ENCODE data around the gene ADAMTS4. TPM values are rescaled to one million over a fixed set of nuclear protein-coding genes. Genes with fewer than 3 reads are reported as not detected.

ADAMTS4 gene
- total and polyA plus RNA-seq, 2 of the 4 experiments (the other 2 are of a cell fraction): 0.39 to 0.72 TPM

DNA sequence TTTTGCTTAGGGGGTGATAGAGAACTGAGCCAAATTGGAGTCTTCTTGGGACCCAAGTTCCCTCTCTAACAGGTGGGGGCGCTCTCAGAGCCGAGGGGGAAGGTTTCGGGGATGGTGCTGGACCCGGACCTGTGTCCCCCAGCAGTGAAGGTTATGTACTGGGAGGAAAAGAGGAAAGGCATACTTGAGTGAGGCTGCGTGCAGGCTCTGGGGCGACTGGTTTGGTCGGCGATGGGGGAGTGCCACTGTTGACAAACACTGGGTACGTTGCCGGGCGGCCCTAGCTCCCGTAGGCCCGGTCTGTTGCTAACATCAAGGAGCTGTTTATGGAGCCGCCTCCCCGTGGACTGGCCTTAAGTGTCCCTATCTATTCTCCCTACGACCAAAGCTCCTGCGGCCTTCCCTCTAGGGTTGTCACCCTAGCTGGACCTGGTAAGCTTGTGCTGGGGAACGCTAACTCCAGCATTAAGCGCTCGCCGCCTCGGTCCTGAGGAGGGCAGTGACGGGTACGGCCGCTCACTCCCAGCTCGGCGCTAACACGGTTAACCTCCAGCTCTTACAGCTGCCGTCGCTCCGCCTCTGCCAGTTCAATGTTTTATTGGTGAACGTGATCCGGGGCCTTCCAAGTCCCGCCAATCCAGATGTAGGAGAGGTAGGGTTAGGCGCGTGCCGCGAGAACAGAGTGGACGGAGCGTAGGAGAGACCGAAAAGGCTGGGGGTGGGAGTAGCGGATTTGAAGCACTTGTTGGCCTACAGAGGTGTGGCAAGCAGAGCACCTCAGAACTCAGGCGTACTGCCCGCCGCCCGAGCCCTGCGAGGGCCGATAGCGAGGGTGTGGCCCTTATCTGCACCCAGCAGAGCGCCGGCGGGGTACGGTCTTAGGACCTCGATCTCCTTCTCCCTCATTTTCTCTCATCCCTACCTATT lies 32.8 kb downstream of the ADAMTS4 start, which contains the start of gene PPOX:
Gene PPOX (plus strand): TSS at position 685 of the 927 bp plus-strand sequence. CDS start 422 bp downstream, outside the sequence.
- Histone ChIP-seq H4K8ac (ENCODE audit: low read depth in 2 of 2, low read length in 2 of 2) (peak within 1 kb of the TSS; percentile 24 to 88; a peak in 3 of 4 replicates), H3K9me3 (ENCODE audit: control insufficient read depth, insufficient read depth, low read length) (no peaks in the 10 kb centered on the region), H3K9me1 (ENCODE audit: insufficient read depth, low read length) (peaks cover 6% of the 10 kb centered on the region; the same call in 1 of the 2 replicates), H3K4me1 (ENCODE audit: control insufficient read depth, insufficient read depth, low read length) (peaks cover 2% of the 10 kb centered on the region; the same call in 1 of the 2 replicates), H3K79me1 (ENCODE audit: low read depth in 1 of 2, low read length in 2 of 2) (peaks cover 9 to 19% of the 10 kb centered on the region in 2 experiments; a peak in 3 of 4 replicates), H4K5ac (ENCODE audit: low read depth, low read length) (peak within 1 kb of the TSS; percentile 23), H3K9ac (ENCODE audit: low read depth, low read length) (peak within 1 kb of the TSS; percentile 72), H3K27ac (ENCODE audit: insufficient read depth, low read length) (peak within 1 kb of the TSS; percentile 52), H4K20me1 (ENCODE audit: insufficient read depth, low read length) (no peaks in the 10 kb centered on the region), H3K4ac (ENCODE audit: low read depth, low read length) (peak within 1 kb of the TSS; percentile 55), H3K36me3 (ENCODE audit: control insufficient read depth, insufficient read depth, low read length) (peaks cover 35% of the 10 kb centered on the region), H2BK20ac (ENCODE audit: low read depth, low read length) (no peak within 1 kb of the TSS), H3K56ac (ENCODE audit: extremely low read depth, insufficient read depth, low read length) (peak within 1 kb of the TSS; percentile 63), H2AK5ac (ENCODE audit: low read depth, low read length) (peak within 1 kb of the TSS; percentile 51; the same call in 1 of the 2 replicates), H3K18ac (ENCODE audit: low read depth, low read length) (no peak within 1 kb of the TSS), H2BK120ac (ENCODE audit: low read depth, low read length) (no peak within 1 kb of the TSS), H2AK9ac (replicated peaks; ENCODE audit: low read depth, low read length, poor library complexity) (peak within 1 kb of the TSS; percentile 86), H2AFZ (replicated peaks; ENCODE audit: low read length, poor library complexity) (peak within 1 kb of the TSS; percentile 95), H3K27me3 (ENCODE audit: control insufficient read depth, insufficient read depth, low read length) (no peaks in the 10 kb centered on the region), H3K14ac (replicated peaks; ENCODE audit: low read depth, low read length) (peak within 1 kb of the TSS; percentile 68), H3K23ac (ENCODE audit: low read depth, low read length) (no peak within 1 kb of the TSS), H3K4me2 (ENCODE audit: low read depth, low read length) (peak within 1 kb of the TSS; percentile 89), H2BK5ac (ENCODE audit: low read depth, low read length, poor library complexity, severe bottlenecking) (peak within 1 kb of the TSS; percentile 36), H2BK15ac (ENCODE audit: low read depth, low read length) (no peak within 1 kb of the TSS), H4K91ac (ENCODE audit: insufficient read depth, low read depth, low read length) (no peak within 1 kb of the TSS), H3K4me3 (ENCODE audit: insufficient read depth, low read depth, low read length) (peak within 1 kb of the TSS; percentile 72)
- peak; percentile 96 for ATAC-seq (ENCODE audit: low read depth)
- BruUV-seq (replicated peaks): no TSS peak
- 0% methylated on average over 5 of the region's 54 CpGs; no CpG with 5 or more reads in 1 of the 2 experiments for WGBS, 2 experiments (ENCODE audit: extremely low coverage in 2 of 2, insufficient read length in 1 of 2)
- dilution Hi-C loops (cut with HindIII; ENCODE audit: low sequenced_read_pairs, unreplicated experiment): no loop called here
- in situ Hi-C loops (cut with MboI; ENCODE audit: low sequenced_read_pairs): no loop called here
- intact Hi-C loops (cut with micrococcal nuclease): no loop called here
- POLR2A ChIA-PET (ENCODE audit: unreplicated experiment): no interaction called here
- no peak for TF ChIP-seq RCOR1 (IDR thresholded peaks at IDR 0.05; ENCODE audit: insufficient replicate concordance, low read length)
- peak; percentile 8; the same call in 1 of the 2 replicates for TF ChIP-seq RAD21 (IDR thresholded peaks at IDR 0.05; ENCODE audit: low read length)
- TF ChIP-seq SMC3 (IDR thresholded peaks at IDR 0.05; ENCODE audit: low read depth, low read length): peak; percentile 10; the same call in 1 of the 2 replicates
- peak; percentile 82 for TF ChIP-seq BHLHE40 (IDR thresholded peaks at IDR 0.05; ENCODE audit: low read depth, low read length)
- TF ChIP-seq CHD1 (IDR thresholded peaks at IDR 0.05; ENCODE audit: low read depth, low read length): no peak
- TF ChIP-seq, protein P1, sequence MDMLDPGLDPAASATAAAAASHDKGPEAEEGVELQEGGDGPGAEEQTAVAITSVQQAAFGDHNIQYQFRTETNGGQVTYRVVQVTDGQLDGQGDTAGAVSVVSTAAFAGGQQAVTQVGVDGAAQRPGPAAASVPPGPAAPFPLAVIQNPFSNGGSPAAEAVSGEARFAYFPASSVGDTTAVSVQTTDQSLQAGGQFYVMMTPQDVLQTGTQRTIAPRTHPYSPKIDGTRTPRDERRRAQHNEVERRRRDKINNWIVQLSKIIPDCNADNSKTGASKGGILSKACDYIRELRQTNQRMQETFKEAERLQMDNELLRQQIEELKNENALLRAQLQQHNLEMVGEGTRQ (IDR thresholded peaks at IDR 0.05; ENCODE audit: low read depth, low read length): peak; percentile 79
- peak; percentile 94 for TF ChIP-seq POLR2A (IDR thresholded peaks at IDR 0.05; ENCODE audit: low read depth, low read length)
- TF ChIP-seq, protein P2, sequence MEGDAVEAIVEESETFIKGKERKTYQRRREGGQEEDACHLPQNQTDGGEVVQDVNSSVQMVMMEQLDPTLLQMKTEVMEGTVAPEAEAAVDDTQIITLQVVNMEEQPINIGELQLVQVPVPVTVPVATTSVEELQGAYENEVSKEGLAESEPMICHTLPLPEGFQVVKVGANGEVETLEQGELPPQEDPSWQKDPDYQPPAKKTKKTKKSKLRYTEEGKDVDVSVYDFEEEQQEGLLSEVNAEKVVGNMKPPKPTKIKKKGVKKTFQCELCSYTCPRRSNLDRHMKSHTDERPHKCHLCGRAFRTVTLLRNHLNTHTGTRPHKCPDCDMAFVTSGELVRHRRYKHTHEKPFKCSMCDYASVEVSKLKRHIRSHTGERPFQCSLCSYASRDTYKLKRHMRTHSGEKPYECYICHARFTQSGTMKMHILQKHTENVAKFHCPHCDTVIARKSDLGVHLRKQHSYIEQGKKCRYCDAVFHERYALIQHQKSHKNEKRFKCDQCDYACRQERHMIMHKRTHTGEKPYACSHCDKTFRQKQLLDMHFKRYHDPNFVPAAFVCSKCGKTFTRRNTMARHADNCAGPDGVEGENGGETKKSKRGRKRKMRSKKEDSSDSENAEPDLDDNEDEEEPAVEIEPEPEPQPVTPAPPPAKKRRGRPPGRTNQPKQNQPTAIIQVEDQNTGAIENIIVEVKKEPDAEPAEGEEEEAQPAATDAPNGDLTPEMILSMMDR (conservative IDR thresholded peaks at IDR 0.05; ENCODE audit: low read depth, low read length): peak; percentile 41
- CTCF ChIA-PET: interaction anchor here (0.6 to 2.2 kb wide), 6 partner anchors 11 to 176 kb away, joined by 3 to 5 read pairs (median 4); partner anchors contain the start of genes B4GALT3 and TOMM40L
- DNase-seq: peak; percentile 98

All from IMR-90 (cell line).